Astrocyte of the cerebellum (primary cell): ENCODE data around the gene C1orf174.

Experiments used
- DNase-seq: peaks from one replicate; pipeline ENCODE4 v3.0.0-alpha.2; 2011; ENCODE audit warnings: low read depth
- H3K4me3 ChIP-seq: 2 replicates; pipeline ENCODE4 v1.5.1; 2011; ENCODE audit warnings: mild to moderate bottlenecking, low read depth, low read length, moderate library complexity
- CTCF ChIP-seq: IDR thresholded peaks from 2 replicates; pipeline ENCODE4 v1.5.1; 2012; ENCODE audit warnings: low read length, low read depth, moderate library complexity, mild to moderate bottlenecking; ENCODE audit errors: missing control alignments
- in situ Hi-C: cut with HindIII; loops from 2 replicates; pipeline ENCODE4 v1.10.0; 2017; ENCODE audit warnings: low sequenced_read_pairs

Gene C1orf174

GRCh38 chr1:3900150-3900968, at the start of gene C1orf174:
TSS of gene C1orf174 (minus strand) at chr1:3900272. CDS start at chr1:3900186, 86 bp downstream.
- H3K4me3 ChIP-seq, result peak within 1 kb of the TSS; percentile 95
- DNase-seq, result peak; percentile 99
- TF ChIP-seq CTCF, result no peak
- in situ Hi-C loops, result no loop called here

- TF ChIP-seq CTCF, result no peak
- in situ Hi-C loops, result no loop called here
- DNase-seq, result no peak
- no peak overlapping the region for H3K4me3 ChIP-seq
Measured at GRCh38 chr1:3948344-3948743, 48.3 kb upstream of the C1orf174 start.

GRCh38 chr1:3945916-3946840, 46.1 kb upstream of the C1orf174 start:
- H3K4me3 ChIP-seq, result no peak overlapping the region
- TF ChIP-seq CTCF, result no peak
- DNase-seq, result no peak
- in situ Hi-C loops, result no loop called here

- TF ChIP-seq CTCF, result no peak
- DNase-seq, result no peak
- in situ Hi-C loops, result no loop called here
- H3K4me3 ChIP-seq, result no peak overlapping the region
Measured at GRCh38 chr1:3945222-3945621, 45.1 kb upstream of the C1orf174 start.

GRCh38 chr1:3944578-3945125, 44.6 kb upstream of the C1orf174 start:
- H3K4me3 ChIP-seq, result no peak overlapping the region
- no peak for TF ChIP-seq CTCF
- no peak for DNase-seq
- in situ Hi-C loops, result no loop called here

- H3K4me3 ChIP-seq, result no peak overlapping the region
- in situ Hi-C loops, result no loop called here
- no peak for TF ChIP-seq CTCF
- DNase-seq, result no peak
Measured at GRCh38 chr1:3943806-3944577, 43.9 kb upstream of the C1orf174 start.
